Measurements from ENCODE around the gene ZNF787. TPM values are rescaled to one million over a fixed set of nuclear protein-coding genes. Genes with fewer than 3 reads are reported as not detected.

ZNF787 gene
- total RNA-seq, 4 donors from 2014 or later, result 9.6 to 16.3 (median 14.3) TPM

DNA sequence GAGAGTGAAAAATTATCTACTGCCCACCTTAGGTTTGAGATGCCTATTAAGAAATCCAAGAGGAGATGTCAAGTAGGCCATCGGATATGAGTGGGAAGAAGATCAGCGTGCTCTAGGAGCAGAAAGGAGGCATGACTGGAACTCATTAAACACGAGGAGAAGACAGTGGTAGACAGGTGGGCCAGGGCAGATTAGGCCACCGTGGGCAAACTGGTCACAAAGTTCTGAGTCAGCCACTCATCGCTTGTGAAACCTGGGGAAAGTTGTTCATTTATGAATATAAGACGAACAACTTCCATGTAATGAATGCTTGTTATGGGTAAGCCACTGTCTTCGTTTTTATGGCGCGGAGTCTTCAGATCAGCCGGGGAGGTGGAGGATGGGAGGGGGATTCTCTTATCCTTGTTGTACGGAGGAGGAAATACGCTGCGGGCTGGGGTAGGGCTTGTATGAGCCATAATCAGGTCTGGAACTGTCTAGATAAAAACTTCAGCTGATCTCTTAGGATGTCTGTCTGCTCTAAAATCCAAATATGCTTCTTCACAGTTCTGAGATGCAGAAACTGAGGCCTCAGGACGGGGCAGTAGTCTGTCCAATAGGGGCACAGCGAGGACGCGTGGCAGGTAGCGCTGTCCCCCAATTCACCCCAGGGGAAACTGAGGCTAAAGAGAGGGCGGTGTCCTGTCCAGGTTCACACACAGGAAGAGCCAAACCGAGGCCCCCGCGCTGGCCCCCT is 18.9 kb upstream of the ZNF787 start:
- Histone ChIP-seq H3K4me1 (peaks cover 30% of the 10 kb centered on the region), H3K27ac (peak overlapping the region; percentile 85)

DNA sequence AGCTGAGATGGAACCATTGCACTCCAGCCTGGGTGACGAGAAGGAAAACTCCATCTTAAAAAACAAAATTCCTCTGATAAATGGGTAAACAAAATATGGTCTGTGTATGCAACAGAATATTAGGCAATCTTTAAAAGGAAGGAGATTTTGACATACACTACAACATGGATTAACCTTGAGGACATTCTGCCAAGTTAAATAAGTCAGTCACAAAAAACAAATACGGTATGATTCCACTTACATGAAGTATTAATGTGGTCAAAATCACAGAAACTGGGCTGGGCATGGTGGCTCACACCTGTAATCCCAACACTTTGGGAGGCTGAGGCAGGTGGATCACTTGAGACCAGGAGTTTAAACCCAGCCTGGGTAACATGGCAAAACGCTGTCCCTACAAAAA is 17.0 kb upstream of the ZNF787 start:
- H3K4me1 ChIP-seq, result peaks cover 32% of the 10 kb centered on the region
- 72% methylated on average over 3 of the region's 3 CpGs for WGBS
- H3K36me3 ChIP-seq, result no peaks in the 10 kb centered on the region
- no peaks in the 10 kb centered on the region for H3K9me3 ChIP-seq
- no peak for TF ChIP-seq POLR2A (IDR thresholded peaks at IDR 0.05)
- TF ChIP-seq, protein P1, sequence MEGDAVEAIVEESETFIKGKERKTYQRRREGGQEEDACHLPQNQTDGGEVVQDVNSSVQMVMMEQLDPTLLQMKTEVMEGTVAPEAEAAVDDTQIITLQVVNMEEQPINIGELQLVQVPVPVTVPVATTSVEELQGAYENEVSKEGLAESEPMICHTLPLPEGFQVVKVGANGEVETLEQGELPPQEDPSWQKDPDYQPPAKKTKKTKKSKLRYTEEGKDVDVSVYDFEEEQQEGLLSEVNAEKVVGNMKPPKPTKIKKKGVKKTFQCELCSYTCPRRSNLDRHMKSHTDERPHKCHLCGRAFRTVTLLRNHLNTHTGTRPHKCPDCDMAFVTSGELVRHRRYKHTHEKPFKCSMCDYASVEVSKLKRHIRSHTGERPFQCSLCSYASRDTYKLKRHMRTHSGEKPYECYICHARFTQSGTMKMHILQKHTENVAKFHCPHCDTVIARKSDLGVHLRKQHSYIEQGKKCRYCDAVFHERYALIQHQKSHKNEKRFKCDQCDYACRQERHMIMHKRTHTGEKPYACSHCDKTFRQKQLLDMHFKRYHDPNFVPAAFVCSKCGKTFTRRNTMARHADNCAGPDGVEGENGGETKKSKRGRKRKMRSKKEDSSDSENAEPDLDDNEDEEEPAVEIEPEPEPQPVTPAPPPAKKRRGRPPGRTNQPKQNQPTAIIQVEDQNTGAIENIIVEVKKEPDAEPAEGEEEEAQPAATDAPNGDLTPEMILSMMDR (IDR thresholded peaks at IDR 0.05), result no peak
- TF ChIP-seq POLR2AphosphoS5 (IDR thresholded peaks at IDR 0.05), result no peak
- TF ChIP-seq EP300 (IDR thresholded peaks at IDR 0.05), result no peak
- no peak overlapping the region for H3K4me3 ChIP-seq
- no peaks in the 10 kb centered on the region for H3K27me3 ChIP-seq
- no peak for DNase-seq (ENCODE audit: low spot score in 2 of 2)
- peak overlapping the region; percentile 48 for H3K27ac ChIP-seq

More for the DNA sequence above, 18.9 kb upstream of the ZNF787 start:
- Histone ChIP-seq H3K4me3 (peak overlapping the region; percentile 63), H3K27me3 (no peaks in the 10 kb centered on the region), H3K9me3 (no peaks in the 10 kb centered on the region), H3K36me3 (no peaks in the 10 kb centered on the region)
- no peak for TF ChIP-seq EP300 (IDR thresholded peaks at IDR 0.05)
- DNase-seq (ENCODE audit: low spot score in 2 of 2), result no peak
- 24% methylated on average over 22 of the region's 22 CpGs for WGBS

DNA sequence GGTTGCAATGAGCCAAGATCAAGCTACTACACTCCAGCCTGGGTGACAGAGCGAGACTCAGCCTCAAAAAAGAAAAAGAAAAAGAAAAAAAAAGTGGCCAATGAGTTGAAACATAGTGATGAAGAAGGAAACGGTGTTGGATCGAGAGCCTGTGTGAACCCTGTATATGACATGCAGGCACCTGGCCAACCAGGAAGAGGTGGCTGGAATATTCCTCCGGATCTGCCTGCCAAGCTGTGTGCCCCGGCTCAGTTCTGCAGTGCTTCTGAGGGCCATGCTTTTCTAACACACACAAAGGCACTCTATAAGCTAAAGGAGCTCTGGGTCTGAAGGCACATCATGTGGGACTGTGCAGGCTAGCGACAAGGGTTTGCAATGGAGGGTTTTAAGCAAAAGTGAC is 16.3 kb upstream of the ZNF787 start:
- no peak for DNase-seq (ENCODE audit: low spot score in 2 of 2)
- peak overlapping the region; percentile 48 for H3K27ac ChIP-seq

DNA sequence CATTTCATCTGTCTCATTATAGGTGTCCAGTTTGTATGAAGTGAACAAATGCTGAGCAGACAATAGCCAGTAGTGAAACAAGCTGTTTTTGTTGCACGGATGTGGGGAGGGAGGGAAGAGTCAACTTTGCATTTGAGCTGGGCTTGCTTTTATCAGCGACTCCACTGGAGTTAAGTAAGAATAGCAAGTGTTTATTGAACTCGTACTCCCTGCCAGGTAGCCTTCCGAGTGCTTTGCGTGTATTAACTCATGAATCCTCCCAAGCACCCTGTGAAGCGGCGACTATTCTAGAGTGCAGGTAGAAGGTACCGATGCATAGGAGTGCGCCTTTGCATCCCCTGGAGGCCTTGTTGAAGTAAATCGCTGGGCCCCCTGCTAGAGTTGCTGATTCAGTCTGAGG is 15.3 kb upstream of the ZNF787 start:
- no peaks in the 10 kb centered on the region for H3K9me3 ChIP-seq
- DNase-seq (ENCODE audit: low spot score in 2 of 2), result no peak
- H3K27ac ChIP-seq, result no peak overlapping the region
- 77% methylated on average over 10 of the region's 10 CpGs for WGBS
- no peak for TF ChIP-seq POLR2AphosphoS5 (IDR thresholded peaks at IDR 0.05)
- TF ChIP-seq EP300 (IDR thresholded peaks at IDR 0.05), result no peak
- TF ChIP-seq, protein P1 (IDR thresholded peaks at IDR 0.05), result no peak
- TF ChIP-seq POLR2A (IDR thresholded peaks at IDR 0.05), result no peak
- H3K27me3 ChIP-seq, result no peaks in the 10 kb centered on the region
- no peaks in the 10 kb centered on the region for H3K36me3 ChIP-seq
- peaks cover 21% of the 10 kb centered on the region for H3K4me1 ChIP-seq
- no peak overlapping the region for H3K4me3 ChIP-seq

More for the DNA sequence above, 16.3 kb upstream of the ZNF787 start:
- Histone ChIP-seq H3K4me1 (peaks cover 29% of the 10 kb centered on the region), H3K27me3 (no peaks in the 10 kb centered on the region), H3K9me3 (no peaks in the 10 kb centered on the region), H3K36me3 (no peaks in the 10 kb centered on the region), H3K4me3 (no peak overlapping the region)
- 56% methylated on average over 6 of the region's 6 CpGs for WGBS
- no peak for TF ChIP-seq POLR2AphosphoS5 (IDR thresholded peaks at IDR 0.05)
- TF ChIP-seq EP300 (IDR thresholded peaks at IDR 0.05), result no peak
- TF ChIP-seq, protein P1 (IDR thresholded peaks at IDR 0.05), result no peak
- TF ChIP-seq POLR2A (IDR thresholded peaks at IDR 0.05), result no peak

DNA sequence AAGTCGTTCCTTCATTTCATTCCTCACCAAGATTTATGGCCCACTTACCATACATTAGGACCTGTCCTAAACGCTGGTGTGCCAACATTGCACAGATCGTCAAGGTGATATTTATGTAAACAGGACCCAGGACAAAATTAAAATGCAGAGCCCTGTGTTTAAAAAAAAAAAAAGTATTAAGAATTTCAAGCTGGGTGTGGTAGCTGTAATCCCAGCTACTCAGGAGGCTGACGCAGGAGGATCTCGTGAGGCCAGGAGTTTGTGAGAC is 13.5 kb upstream of the ZNF787 start:
- Histone ChIP-seq H3K4me3 (no peak overlapping the region), H3K4me1 (peaks cover 13% of the 10 kb centered on the region), H3K27me3 (no peaks in the 10 kb centered on the region), H3K36me3 (no peaks in the 10 kb centered on the region), H3K9me3 (no peaks in the 10 kb centered on the region), H3K27ac (no peak overlapping the region)
- TF ChIP-seq POLR2AphosphoS5 (IDR thresholded peaks at IDR 0.05), result no peak
- TF ChIP-seq POLR2A (IDR thresholded peaks at IDR 0.05), result no peak
- TF ChIP-seq, protein P1 (IDR thresholded peaks at IDR 0.05), result no peak
- no peak for TF ChIP-seq EP300 (IDR thresholded peaks at IDR 0.05)
- no peak for DNase-seq (ENCODE audit: low spot score in 2 of 2)
- WGBS, result 57% methylated on average over 5 of the region's 5 CpGs
